Endometrium (tissue), 2 donors: ENCODE data around the gene SLC16A1.
"Not testable (repeated sequence)": the region's sequence is repeated elsewhere in the genome, so short reads cannot be mapped to it uniquely, and the experiment has no call there.

Experiments
- FAIRE-seq: peaks from 2 replicates; lab custom pipeline; 2012; peaks lifted over from hg19 to GRCh38; lab: Jason Lieb, UNC
- donor health status: control.
- donor health status: control.

The SLC16A1 gene

DNA sequence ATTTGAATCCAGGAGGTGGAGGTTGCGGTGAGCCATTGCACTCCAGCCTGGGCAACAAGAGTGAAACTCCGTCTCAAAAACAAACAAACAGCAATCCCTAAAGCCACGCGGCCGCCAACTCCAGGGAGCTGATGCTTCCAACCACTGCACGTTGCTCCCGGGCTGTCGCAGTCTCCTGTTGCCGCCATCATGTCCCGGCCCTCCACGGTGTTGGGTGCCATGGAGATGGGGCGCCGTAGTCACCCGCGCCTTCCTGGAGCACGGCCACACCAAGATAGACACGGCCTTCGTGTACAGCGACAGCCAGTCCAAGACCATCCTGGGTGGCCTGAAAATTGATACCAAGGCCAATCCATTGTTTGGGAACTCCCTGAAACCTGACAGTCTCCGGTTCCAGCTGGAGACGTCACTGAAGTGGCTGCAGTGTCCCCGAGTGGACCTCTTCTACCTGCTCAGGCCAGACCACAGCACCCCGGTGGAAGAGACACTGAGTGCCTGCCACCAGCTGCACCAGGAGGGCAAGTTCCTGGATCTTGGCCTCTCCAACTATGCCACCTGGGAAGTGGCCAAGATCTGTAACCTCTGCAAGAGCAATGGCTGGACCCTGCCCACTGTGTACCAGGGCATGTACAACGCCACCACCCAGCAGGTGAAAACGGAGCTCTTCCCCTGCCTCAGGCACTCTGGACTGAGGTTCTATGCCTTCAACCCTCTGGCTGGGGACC is 32.6 kb downstream of the SLC16A1 start:
- no peak for FAIRE-seq

DNA sequence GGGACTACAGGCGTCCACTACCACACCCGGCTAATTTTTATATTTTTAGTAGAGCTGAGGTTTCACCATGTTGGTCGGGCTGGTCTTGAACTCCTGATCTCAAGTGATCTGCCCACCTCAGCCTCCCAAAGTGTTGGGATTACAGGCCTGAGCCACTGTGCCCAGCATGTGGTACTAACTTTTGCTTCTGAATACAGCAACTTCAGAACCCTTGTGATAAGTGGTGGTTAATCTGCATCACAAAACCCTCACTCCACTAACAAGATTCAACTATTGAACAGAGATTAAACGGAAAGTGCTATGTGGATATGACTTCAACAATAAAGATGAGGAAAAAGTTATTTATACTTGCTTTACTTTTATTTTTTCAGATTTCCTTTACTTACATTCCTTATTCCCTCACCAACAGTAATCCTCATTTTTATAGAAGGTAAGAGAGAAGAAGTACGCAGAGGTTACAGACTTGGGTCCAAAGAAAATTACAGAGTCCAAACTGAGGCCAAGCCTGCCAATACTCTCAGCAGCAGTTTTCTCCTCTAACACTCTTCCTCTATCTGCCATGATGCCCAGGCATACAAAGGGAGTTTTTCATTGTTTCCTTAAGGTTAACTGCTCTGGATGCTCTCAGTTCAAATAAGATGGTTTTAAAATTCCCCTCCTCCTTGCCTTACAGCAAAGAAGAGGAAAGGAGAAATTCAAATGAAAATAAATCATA is 44.3 kb downstream of the SLC16A1 start:
- FAIRE-seq = no peak

DNA sequence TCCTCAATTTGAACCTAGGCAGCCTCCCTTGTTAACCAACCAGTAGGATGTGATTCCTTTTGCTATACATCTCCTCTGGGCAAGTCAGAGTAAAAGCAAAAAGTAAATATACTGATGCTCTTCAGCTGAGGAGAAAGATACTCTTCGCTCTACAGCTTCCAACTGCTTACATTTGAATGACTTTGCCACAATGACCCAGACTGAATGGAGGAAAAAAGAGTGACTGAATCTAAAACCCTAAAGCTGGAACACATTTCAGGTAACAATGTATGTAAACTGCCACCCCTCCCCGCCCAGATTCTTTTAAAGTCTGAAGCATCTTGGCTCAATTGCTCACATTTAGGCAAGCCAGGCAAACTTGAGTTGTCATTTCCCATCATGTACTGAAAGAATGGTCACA is 46.1 kb downstream of the SLC16A1 start:
- FAIRE-seq = no peak

DNA sequence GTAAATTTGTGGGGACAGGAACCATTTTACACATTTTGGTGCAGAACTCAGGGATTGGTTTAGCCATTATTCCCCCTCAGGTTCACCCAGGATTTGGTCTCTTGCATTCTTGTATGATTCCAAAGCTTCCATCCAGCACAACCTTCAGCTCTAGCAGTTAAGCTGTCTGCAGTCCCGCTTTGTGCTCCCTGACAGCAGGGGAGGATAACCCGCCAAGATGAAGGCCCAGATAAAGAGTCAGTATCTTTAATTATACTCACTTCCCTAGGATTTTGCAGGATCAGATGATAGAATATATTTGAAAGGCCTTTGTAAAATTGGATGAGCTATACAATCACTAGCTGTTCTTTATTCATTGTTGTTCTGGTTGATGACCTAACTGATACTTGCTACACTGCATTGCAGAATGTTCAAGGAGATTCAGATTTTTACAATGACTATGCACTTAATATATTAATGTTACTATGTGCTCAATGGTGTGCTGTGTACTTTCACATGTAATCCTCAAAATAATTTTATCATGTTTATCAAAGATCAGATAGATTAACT is 49.8 kb downstream of the SLC16A1 start:
- no peak for FAIRE-seq

DNA sequence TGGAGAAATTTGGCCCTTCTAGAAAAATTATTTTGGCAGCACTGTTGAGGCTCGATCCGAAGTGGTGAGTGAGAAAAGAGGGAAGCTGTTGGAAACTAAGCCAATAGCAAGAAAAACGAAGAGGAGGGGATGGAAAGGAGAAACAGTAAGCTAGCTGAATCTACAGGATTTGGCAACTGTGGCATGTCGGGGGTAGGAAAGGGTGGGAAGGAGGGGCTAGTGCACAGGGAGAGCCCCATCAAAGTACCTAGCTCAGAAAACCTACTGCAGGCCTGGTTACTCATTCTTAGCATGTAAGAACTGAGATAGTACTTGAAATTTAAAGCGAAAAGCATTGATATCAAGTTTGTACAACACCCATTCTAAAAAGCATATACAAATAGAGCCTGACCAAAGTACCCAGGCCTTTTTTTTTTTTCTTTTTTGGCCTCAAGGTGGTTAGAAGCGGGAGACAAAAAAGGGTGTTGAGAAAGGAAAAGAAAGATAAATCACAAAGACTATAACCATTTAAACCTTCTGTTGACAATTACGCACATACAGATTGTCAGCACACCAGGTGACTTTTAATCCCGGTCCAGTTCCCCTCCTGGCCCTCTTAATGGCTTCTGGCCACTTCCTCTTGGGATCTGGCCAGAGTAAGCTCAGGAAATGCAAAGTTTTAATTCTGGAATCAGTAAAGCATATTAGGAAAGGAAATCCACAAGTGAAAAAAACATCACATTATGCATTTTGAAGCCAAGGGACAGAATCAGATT is 50.4 kb downstream of the SLC16A1 start:
- FAIRE-seq = no peak

DNA sequence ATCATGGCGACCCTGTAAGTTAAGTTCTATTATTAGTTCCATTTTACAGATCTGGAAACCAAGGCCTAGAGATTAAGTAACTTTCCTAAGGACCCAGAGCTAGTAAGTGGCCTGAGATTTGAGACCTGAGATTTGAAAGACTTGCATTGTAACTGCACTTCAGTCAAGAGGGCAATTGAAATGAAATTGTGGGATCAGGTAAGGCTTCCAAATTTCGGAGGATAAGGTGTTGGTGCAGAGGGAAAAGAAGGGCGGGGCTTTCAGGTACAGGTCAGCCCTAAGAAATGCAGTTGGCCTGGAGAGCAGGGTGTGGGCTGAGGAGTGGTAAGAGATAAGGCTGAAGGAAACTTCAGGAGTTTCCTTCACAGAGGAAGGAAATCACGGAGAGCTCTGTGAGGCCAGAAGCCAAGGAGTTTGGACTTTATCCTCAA is 51.1 kb downstream of the SLC16A1 start:
- FAIRE-seq = no peak

DNA sequence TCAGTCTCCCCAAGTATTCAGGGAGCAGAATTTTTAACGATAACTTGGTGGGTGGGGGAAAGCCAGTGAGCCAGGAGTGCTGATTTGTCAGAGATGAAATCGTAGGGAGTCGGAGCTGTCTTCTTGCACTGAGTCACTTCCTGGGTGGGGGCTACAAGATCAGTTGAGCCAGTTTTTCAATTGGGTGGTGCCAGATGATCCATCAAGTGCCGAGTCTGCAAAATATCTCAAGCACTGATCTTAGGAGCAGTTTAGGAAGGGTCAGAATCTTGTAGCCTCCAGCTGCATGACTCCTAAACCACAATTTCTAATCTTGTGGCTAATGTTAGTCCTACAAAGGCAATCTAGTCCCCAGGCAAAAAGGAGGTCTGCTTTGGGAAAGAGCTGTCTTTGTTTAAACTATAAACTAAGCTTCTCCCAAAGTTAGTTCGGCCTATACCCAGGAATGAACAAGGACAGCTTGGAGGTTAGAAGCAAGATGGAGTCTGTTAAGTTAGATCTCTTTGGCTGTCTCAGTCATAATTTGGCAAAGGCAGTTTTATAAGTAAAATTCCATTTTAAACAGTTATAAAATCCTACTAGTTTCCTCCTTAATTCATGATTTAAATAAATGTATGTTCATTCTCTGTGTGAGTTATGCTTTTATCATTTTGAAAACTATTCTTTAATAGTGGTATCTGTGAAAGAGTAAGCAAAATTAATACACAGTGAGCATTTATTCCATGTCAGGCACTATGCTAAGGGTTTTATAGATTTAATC is 51.7 kb downstream of the SLC16A1 start:
- no peak for FAIRE-seq

DNA sequence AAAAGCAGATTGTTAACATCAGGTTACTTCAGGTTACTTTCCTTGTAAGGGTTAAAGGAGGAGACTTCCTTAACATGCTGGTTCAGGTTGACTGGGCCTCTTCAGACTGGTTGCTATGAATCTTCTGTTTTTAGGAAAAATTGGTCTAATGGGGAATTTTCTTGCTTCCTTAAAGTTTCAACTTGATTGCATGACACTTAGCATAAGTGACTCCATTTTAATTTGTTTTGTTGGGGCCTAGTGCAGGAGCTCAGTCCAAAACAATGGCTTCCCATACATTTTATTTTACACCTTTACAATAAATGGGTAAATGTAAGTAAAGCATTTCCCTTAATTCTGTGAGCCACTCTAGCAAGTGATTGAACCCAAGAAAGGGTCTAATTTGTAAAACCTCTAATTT is 53.8 kb downstream of the SLC16A1 start:
- FAIRE-seq = no peak

DNA sequence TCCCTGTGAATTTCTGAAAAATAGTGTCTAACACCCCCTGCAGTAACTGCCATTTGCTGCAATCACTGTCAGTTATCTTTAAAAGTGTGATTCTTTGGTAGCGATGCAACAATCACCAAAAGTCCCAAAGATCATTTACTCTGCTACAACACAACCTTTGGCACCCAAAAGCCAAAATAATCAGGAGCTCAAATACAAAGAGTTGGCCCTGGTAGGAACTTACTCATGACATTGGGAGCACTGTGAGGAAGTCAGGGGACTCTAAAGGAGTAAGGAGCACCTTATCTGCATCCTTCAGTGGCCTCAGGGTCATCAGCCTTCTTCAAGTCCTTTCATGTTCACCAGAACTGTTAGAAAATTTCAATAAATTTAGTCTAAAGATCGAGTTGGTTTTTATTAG is 54.6 kb downstream of the SLC16A1 start:
- no peak for FAIRE-seq

DNA sequence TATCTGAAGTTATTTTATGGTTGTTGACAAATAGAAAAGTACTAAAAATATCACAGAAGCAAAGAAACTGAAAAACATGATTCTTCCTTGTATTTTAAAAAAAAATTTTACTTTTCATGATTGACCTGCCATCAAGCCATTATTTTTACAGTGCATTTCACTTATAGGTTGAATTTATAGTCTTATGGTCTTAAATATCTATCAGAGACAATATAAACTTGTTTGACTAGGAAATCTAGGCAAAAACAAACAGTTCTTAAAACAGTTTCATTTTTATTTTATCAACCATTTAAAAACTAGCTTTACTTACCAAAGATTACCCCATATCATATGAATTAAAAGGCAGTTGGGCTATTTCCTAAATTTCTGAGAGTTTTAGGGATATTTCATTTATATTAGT is 59.2 kb downstream of the SLC16A1 start:
- no peak for FAIRE-seq

DNA sequence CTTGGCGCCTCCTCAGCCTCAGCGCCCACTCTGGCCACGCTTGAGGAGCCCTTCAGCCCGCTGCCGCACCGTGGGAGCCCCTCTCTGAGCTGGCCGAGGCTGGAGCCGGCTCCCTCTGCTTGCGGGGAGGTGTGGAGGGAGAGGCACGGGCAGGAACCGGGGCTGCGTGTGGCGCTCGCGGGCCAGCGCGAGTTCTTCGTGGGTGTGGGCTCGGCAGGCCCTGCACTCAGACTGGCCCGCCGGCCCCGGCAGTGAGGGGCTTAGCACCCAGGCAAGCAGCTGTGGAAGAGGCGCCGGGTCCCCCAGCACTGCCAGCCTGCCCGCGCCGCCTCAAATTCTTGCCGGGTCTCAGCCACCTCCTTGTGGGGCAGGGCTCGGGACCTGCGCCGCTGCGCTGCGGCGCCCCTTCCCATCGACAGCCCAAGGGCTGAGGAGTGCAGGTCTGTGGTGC is 61.4 kb downstream of the SLC16A1 start:
- no peak for FAIRE-seq

DNA sequence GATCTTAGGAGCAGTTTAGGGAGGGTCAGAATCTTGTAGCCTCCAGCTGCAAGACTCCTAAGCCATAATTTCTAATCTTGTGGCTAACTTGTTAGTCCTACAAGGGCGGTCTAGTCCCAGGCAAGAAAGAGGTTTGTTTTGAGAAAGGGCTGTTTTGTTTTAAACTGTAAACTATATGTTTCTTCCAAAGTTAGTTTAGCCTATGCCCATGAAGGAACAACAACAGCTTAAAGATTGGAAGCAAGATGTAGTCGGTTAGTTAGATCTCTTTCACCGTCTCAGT is 62.0 kb downstream of the SLC16A1 start:
- FAIRE-seq = no peak

DNA sequence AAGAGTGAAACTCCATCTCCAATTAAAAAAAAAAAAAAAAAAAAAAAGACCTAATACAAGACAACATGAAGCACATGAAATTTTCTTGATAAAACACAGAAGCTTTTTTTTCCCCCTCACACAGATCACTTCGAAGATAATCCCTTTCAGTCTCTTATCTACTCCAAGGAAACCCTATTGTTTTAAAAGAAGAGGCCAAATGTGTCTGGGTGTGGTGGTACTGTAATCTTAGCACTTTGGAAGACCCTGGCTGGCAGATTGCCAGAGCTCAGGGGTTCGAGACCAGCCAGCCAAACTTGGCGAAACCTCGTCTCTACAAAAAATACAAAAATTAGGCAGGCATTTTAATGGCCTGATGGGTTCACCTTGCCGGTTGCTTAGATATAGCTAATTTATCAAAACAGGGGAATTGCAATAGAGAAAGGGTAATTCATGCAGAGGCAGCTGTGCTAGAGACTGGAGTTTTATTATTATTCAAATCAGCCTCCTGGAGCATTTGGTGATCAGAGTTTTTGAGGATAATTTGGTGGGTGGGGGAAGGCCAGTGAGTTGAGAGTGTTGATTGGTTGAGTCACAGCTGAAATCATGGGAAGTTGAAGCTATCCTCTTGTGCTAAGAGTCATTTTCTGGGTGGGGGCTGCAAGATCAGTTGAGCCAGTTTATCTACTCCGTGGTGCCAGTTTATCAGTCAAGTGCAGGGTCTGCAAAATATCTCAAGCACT is 62.5 kb downstream of the SLC16A1 start:
- FAIRE-seq = no peak

DNA sequence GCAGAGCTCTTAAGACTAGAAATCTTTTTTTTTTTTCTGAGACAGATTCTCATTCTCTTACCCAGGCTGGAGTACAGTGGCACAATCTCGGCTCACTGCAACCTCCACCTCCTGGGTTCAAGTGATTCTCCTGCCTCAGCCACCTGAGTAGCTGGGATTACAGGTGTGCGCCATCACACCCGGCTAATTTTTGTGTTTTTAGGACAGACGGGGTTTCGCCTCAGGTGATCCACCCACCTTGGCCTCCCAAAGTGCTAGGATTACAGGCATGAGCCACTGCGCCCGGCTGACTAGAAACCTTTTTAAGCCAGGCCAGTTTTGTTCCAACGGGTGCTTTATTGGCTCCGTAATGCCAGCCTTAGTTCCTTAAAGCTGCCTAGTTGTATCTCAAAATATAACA is 66.1 kb downstream of the SLC16A1 start:
- not testable (repeated sequence) for FAIRE-seq

DNA sequence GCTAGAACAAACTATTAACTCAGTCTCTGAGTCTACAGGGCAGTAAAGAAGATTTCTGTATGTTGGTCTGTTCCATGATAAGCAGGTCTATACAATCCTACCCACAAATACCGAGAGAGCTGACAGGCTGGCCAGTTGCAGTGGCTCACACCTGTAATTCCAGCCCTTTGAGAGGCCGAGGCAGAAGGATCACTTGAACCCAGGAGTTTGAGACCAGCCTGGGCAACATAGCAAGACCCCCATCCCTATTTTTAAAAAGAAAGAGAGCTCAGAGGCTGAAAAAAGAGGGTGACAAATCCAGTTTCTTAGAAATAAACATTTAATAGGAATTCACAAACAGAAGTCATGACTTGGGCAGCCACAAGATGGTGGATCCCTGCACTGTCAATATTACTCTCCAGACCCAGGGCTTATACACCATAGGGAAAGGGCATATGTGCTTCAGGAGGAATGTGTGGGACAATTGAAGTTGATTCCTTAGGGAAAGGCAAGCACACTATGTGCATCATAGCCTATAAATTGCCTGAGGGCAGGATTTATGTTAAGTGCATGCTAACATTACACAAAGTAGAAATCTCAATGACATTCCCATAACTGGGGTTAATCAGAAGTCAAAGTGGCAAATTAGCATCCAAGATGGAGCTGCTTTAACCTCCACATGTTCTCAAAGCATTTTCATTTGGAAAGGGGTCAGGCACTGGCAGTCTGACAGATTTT is 66.8 kb downstream of the SLC16A1 start:
- no peak for FAIRE-seq

DNA sequence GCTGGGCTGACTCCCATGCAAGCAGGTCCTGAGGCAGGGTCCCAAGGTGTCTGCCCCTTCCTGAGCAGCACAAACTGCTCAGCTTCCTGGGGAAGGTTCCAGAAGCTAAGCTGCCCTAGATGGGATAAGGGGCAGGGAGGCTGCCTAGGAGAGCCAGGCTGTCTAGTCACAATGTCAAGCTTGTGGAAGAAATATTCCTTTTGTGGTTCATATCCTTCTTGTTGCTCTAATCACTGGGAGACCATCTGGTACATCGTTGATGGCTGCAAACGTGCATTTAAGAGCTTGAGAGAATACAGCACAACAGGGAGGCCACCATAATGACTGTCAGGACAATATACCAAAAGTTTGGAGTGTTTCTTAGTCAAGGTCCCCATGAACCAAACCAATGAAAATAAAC is 67.4 kb downstream of the SLC16A1 start:
- FAIRE-seq = no peak

DNA sequence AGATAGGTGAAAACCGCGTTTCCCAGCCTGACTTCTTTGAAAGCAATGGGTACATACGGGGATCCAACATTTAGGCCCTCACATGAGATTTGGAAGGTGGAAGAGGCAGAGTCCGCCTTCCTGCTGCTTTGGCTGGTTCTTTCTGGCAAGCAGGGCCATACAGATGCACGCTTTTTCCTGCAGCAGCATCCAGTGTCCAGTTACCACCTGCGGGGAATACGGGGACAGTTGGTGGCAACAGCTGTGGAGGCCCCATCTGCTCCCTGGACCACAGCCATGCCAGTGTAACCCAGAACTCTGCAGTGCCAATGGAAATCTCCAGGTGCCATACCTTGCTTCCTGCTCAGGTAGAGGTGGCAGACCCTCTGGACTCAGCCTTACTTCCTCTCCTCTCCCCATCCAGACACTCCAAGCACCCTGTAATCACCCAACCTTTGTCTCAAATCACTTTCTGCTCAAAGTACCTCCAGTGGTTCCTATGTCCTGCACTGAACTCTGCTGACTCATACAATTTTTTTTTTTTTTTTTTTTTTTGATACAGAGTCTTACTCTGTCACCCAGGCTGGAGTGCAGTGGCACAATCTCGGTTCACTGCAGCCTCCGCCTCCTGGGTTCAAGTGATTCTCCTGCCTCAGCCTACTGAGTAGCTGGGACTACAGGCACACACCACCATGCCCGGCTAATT is 68.3 kb downstream of the SLC16A1 start:
- FAIRE-seq = no peak

DNA sequence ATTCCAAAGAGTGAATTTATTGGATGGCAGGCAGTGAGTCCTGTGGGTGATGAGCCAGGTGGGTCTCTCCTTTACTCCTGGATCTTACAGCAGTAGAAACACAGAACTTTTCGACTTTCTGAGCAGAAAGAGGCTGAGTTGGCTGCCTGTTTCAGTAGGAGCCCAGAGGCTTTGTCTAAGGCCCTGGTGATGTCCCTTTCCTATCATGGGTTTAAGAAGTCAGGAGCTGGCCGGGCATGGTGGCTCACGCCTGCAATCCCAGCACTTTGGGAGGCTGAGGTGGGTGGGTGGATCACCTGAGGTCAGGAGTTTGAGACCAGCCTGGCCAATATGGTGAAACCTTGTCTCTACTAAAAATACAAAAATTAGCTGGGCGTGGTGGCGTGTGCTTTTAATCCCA is 71.0 kb downstream of the SLC16A1 start:
- not testable (repeated sequence) for FAIRE-seq

DNA sequence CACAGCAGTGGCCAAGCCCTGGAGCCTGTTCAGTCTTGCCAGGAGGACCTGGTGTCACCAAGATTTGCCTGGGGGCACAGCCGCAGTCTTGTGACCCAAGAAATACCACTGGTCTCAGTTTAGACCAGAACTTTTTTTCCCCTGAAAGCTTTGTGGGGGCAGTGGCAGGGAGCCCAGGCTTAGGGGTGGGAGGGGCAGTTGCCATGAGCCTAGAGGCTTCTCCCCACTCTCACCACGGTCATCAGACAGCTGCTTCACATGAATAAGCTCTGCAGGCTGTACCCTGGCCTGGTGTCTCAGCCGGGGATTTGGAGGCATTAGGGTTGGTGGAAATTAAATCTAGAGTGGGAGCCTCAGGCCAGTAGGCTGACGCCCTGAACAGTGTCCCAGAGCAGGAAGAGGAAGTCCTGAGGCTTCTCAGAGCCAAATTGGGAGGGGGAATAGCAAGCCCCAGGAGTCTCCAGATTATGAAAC is 73.7 kb downstream of the SLC16A1 start:
- FAIRE-seq = no peak

DNA sequence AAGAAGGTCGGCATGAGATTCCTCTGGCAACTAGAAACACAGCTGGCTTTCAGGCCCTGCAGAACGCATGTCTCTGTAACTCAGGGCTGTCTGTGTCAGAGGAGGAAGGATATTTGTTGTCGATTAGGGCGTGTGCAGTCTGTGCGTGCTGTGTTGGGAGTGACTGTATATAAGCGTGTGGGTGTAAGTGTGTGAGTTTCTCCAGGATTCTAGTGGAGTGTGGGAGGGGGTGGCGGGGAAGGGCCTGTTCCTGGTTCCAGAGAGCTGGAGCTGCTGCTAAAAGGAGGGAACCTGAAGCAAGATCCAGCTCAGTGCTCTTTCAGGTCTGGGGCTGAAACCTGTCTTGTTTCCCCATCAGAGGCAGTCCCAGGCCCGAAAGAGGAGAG is 74.3 kb downstream of the SLC16A1 start:
- no peak for FAIRE-seq
